Kidney epithelial cell (primary cell): ENCODE measurements around the gene ITPK1. TPM values are rescaled to one million over a fixed set of nuclear protein-coding genes. Genes with fewer than 3 reads are reported as not detected.

Source experiments
- DNase-seq: peaks from one replicate; pipeline ENCODE4 v3.0.0-alpha.2; 2010; ENCODE audit warnings: low read depth
- H3K27me3 ChIP-seq: 2 replicates; pipeline ENCODE4 v1.6.0; 2011; ENCODE audit warnings: low read length; ENCODE audit not compliant: control insufficient read depth, insufficient read depth
- H3K36me3 ChIP-seq: 2 replicates; pipeline ENCODE4 v1.5.1; 2011; ENCODE audit warnings: low read length; ENCODE audit not compliant: control insufficient read depth, insufficient read depth
- H3K4me3 ChIP-seq: 2 replicates; pipeline ENCODE4 v1.5.1; 2011; ENCODE audit warnings: low read depth, mild to moderate bottlenecking, control low read depth, low read length
- total RNA-seq: library from RNA; depleted of rRNA; stranded (reverse); fragments of >200 nt; gene quantifications from 2 replicates; pipeline ENCODE4 v1.2.3, GENCODE V29; 2015
- TF ChIP-seq, protein P1 (sequence below): IDR thresholded peaks from 2 replicates; pipeline ENCODE4 v1.5.1; 2011; ENCODE audit warnings: mild to moderate bottlenecking, moderate library complexity, low read length, control low read depth, inconsistent platforms; ENCODE audit not compliant: insufficient read depth, poor library complexity, severe bottlenecking

ITPK1 gene
- total RNA-seq, 1 donor from 2014 or later, result 21.3 TPM

GRCh38 chr14:93012951-93013719 lies 102.6 kb downstream of the ITPK1 start:
- Histone ChIP-seq H3K4me3 (no peak overlapping the region), H3K27me3 (no peaks in the 10 kb centered on the region), H3K36me3 (no peaks in the 10 kb centered on the region)
- TF ChIP-seq, protein P1, sequence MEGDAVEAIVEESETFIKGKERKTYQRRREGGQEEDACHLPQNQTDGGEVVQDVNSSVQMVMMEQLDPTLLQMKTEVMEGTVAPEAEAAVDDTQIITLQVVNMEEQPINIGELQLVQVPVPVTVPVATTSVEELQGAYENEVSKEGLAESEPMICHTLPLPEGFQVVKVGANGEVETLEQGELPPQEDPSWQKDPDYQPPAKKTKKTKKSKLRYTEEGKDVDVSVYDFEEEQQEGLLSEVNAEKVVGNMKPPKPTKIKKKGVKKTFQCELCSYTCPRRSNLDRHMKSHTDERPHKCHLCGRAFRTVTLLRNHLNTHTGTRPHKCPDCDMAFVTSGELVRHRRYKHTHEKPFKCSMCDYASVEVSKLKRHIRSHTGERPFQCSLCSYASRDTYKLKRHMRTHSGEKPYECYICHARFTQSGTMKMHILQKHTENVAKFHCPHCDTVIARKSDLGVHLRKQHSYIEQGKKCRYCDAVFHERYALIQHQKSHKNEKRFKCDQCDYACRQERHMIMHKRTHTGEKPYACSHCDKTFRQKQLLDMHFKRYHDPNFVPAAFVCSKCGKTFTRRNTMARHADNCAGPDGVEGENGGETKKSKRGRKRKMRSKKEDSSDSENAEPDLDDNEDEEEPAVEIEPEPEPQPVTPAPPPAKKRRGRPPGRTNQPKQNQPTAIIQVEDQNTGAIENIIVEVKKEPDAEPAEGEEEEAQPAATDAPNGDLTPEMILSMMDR, result no peak
- DNase-seq, result no peak

GRCh38 chr14:93012506-93012905 lies 103.2 kb downstream of the ITPK1 start:
- no peak overlapping the region for H3K4me3 ChIP-seq
- TF ChIP-seq, protein P1, result no peak
- DNase-seq, result no peak
- no peaks in the 10 kb centered on the region for H3K36me3 ChIP-seq
- no peaks in the 10 kb centered on the region for H3K27me3 ChIP-seq

DNA sequence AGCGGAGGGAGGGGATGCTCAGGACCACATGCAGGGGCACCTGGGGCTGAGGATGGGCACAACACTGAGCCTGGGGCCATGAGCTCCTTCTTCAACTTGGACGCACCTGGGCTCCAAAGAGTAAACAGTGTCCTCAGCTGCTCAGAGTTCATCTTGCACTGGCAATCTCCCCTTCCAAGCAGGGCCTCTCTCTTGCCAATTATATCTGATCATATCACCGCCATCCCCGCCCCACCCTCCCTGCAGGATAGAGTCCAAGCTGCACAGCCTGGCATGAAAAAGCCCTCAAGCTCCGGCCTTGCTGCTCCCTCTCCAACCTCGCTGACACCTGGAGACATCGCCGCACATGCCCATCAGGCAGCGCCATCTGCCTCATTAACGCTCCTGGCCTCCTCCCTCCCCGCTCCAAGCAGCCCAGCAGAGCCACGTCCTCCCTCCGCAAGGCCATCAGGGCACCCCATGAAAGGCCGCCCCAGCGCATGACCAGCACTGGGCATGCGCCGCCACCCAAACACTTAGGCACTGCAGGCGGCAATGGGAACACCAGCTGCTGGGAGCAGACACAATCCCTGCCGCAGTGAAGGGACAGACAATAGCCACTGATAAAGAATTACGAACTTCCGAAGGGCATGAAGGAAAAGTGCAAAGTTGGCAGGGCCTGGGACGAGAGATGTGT lies 103.9 kb downstream of the ITPK1 start:
- no peak for DNase-seq
- Histone ChIP-seq H3K4me3 (no peak overlapping the region), H3K27me3 (no peaks in the 10 kb centered on the region), H3K36me3 (no peaks in the 10 kb centered on the region)
- TF ChIP-seq, protein P1, result no peak

- DNase-seq, result no peak
- TF ChIP-seq, protein P1, result no peak
- H3K27me3 ChIP-seq, result no peaks in the 10 kb centered on the region
- H3K4me3 ChIP-seq, result no peak overlapping the region
- no peaks in the 10 kb centered on the region for H3K36me3 ChIP-seq
Observed at GRCh38 chr14:93011141-93011529, 104.6 kb downstream of the ITPK1 start.

- TF ChIP-seq, protein P1, result no peak
- Histone ChIP-seq H3K27me3 (no peaks in the 10 kb centered on the region), H3K4me3 (no peak overlapping the region), H3K36me3 (no peaks in the 10 kb centered on the region)
- no peak for DNase-seq
Observed at GRCh38 chr14:93010522-93011140, 105.1 kb downstream of the ITPK1 start.

GRCh38 chr14:93010130-93010499 lies 105.6 kb downstream of the ITPK1 start:
- TF ChIP-seq, protein P1, result no peak
- no peaks in the 10 kb centered on the region for H3K36me3 ChIP-seq
- H3K4me3 ChIP-seq, result no peak overlapping the region
- no peaks in the 10 kb centered on the region for H3K27me3 ChIP-seq
- DNase-seq, result no peak
